HG03565 (cell line): Measurements from ENCODE around the gene FBXL17.
"Not testable (repeated sequence)": the region's sequence is repeated elsewhere in the genome, so short reads cannot be mapped to it uniquely, and the experiment has no call there.

Experiments used
- ATAC-seq: cut with Tn5 transposase; IDR thresholded peaks from one replicate; pipeline ENCODE4 v1.9.1; 2021; ENCODE audit warnings: mild to moderate bottlenecking, moderate library complexity; ENCODE audit not compliant: unreplicated experiment

Gene FBXL17

DNA sequence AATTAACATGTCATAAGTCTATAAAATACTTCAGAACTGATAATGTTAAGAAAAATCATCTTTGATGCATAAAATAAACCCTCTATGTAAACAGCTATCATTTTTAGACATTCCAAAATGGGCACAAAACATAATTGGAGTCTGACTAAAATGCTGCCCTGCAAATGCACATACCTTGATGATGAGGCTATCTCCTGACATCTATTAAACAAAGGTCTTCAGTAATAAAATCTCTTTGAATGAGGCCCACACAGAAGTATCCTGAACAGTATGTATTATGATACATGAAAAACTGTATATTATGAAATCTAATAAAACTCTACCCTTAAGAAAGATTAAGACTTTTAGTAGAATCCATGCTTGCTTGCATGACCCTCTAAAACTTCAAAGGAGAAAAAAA lies 66.1 kb downstream of the FBXL17 start:
- no peak for ATAC-seq

DNA sequence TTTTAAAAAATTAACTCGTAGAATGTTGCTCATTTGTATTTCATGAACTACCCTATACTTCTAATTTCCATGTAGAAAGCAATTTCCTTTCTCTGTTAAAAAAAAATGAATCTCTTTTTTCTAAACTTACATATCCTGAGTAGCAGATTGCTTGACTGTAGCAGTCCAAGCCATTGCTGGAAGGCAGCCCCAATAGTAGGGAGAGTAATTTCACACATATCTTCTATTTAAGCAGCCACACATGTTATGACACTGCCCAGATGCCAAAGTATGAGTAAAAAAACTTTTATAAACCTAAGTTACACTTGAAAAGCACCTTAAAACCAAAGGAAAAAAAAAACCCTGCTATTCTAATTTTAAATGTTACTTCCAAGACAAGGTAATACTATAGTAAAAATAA lies 69.6 kb downstream of the FBXL17 start:
- ATAC-seq = no peak

DNA sequence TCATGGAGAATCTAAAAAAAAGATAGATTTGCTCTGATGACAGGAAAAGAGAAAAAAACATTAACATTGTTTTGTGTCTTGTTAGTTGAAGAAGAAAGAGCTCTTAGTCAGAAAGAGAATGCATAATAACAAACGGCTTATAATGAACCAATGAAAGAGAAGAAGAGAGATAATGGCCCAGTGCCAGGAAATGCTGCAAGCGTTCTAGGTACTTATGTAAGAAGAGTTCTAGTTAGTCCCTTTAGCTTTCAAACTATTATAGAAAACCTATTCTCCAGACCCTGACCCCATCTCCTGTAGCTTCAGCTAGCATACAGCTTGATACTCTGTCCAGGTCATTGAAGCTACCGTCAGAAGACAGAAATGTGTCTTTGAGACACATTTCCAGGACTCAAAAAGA lies 70.2 kb downstream of the FBXL17 start:
- ATAC-seq = no peak

DNA sequence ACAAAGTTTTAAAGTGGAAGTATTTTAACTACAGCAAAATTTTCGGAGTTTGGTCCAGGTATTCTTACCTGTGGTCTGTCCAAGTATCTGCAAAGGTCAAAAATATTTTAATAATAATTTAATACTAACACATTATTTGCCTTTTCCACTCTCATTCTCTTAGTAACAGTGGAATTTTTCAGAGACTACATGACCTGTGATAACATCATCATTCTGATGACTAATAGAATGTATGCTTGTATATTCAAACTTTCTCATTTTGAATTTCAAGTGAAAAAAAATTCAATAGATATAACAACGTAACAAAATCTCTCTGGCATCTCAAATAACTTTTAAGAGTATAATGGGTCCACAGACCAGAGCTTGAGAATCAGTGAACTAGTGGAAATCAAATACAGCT lies 78.3 kb downstream of the FBXL17 start:
- ATAC-seq = no peak

DNA sequence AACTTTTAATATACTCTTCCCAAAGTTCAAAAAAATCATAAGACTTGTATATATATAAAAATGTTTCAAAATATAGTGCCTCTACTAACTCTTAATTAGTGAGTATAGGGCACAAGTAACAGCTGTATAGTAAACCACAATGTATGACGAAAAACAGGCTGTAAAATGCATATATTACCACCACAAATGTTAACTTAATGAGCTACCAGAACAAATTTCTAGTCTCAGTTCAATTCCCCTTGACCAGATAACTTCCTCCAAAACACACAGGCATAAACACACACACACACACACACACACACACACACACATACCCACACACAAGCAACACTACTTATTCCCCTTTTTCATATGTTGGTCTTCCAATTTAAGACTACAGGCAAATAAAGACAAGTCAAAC lies 78.8 kb downstream of the FBXL17 start:
- ATAC-seq = no peak

DNA sequence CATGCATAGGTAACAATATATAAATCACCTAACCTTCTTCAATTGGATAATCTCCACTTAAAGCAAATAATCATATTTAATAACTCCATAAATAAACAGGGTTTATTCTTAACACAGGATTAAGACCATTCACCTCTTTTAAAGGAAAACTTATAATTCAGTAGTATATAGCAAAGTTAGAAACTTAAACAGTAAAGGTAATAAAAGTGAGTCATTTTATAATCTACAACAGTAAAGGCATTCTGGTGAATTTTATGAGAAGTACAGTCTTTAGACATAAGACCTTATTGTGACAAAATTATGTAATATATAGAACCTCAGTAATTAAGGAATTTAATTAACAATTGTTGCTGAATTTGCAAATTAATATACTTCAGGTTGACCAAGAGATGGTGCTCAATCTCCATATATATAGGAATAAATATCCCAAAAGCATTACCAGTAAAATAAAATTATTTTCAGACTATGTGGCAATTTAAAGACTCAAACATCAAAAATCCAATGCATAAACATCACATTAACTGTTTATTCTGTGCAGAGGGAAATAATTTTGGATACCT lies 84.8 kb downstream of the FBXL17 start:
- no peak for ATAC-seq

DNA sequence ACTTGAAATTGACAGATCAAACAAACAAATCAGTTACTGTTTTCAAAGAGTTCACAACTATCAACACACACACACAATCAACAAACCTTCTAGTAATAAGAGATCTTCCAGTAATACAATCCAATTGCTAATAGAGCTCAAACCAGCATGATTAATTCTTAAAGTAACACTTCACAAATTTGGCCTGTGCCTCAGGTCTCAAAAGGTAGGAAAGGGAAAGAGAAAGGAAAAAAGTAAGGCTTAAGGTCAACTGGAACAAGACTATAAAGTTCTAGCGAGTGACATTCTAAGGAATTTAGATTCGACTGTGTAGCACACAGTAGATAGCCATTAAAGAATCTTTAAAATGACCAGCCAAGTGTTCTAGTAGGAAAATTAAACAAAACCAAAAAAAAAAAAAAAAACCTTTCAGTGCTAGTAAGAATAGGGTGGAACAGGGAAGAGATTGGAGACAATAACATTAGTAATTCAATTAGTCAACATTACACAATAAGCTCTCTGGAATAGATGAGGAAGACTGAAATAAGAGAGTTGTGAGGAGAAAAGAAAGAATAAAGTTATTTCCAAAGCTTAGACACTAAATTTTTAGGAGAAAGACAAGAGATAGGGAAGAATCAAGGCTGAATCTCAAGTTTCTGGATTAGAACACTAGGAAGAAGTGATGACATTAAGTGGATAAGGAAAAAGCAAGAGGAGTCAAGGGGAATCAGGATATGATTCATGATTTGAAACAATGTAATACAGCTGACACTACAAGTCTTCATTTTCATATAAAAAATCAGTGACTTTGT lies 86.1 kb downstream of the FBXL17 start:
- no peak for ATAC-seq

DNA sequence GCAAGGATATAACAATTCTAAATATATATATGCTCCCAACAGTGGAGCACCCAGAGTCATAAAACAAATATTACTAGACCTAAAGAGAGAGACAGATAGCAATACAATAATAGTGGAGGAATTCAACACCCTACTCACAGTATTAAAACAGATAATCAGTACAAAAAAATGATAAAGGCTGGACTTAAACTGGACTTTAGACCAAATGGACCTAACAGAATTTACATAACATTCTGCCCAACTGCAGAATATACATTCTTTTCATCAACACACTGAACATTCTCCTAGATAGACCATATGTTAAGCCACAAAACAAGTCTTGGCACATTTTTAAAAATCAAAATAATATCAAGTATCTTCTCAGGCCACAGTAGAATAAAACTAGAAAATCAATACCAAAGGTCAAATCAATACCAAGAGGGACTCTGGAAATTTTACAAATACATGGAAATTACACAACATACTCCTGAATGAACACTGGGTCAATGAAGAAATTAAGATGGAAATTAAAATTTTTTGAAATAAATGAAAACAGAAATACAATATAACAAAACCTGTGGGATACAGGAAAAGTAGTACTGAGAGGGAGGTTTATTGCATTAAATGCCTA lies 100.8 kb downstream of the FBXL17 start:
- ATAC-seq = no peak

DNA sequence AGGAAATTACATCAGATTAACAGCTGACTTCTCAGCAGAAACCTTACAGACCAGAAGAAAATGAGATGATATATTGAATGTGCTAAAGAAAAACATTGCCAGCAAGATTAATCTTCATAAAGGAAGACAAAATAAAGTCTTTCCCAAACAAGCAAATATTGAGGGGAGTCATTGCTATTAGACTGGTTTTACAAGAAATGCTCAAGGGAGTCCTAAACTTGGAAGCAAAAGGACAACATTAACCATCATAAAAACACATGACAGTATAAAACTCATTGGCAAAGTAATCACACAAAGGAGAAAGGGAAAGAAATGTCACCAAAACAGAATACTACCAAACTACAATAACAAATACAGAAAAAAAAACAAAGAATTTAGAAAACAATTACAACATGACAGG lies 101.7 kb downstream of the FBXL17 start:
- ATAC-seq = no peak

DNA sequence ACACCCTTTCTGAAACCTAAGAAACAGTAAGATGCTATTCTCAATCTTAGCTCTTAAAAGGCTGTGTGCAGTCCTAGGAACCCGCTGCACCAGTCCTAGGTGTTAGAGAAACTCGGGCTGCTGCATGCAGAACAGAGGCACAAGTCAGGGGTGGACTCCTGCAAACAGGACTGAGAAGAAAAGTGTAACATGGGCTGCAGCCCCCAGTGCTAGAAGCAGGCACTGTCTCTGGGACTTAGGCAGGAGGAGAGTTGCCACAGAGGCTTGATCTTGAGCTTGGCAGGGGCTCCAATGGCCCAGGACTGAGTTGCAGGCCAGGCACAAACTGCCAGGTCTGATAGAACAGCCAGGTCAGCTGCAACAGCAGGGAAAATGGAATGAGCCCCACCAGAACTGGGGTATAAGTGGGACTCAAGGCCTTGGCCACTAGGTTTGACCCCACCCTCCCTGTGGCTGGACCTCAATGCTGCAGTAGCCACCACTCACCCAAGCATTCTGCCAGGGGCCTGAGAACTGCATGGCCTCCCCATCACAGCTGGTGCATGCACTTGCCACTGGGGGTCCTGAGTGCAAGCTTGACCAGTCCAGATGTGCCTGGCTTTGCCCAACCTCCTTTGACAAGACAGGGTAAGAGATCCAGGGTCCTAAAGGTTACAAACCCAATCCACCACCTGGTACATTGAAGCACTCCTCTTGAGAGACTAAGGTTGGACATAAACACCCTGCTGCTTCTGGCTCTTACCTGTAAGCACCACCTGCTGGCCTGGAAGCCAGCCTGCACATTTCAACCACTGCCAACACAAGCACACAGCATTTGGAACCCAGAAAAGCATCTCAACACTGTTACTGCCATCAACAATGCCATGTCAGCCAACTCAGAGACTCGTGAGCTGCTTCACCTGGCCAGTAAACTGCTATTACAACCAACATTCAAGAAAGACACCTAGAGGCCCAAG lies 103.3 kb downstream of the FBXL17 start:
- ATAC-seq = no peak

DNA sequence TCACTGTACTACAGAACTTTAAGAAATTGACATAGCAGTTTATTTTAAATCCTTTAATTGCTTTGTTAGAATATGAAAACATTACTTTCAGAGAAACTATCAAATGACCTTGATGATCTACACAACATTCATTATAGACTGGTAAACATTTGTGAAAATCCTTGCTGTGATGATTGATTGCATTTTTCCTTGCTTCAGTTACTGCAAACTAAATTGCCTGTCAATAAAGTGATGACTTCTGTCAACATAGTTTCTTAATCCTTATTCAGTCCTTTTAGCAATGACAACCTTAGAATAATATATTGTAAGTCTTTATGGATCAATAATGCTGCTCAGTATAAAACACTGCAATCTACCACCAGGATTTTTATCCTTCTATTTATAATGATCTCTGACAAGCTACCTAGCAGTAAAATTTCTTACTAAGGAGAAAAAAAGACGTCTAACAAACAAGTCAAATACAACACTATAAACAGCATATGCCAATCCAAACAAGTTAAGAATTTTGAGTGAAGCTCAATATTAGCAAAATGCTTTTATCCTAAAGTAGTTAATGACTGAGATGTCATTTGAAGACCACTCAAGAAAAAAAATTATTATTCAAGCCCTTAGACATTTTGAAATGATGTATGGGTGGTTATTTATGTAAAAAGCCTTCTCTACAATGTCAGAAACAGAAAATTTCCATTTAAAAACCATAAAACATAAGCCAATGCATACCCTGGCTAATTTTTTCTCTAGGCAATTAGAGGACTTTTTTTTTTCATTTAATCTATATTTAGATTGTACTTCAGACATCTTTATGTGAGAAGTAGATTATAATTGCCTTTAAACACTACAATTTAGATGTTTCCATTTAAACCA lies 105.5 kb downstream of the FBXL17 start:
- ATAC-seq = no peak

DNA sequence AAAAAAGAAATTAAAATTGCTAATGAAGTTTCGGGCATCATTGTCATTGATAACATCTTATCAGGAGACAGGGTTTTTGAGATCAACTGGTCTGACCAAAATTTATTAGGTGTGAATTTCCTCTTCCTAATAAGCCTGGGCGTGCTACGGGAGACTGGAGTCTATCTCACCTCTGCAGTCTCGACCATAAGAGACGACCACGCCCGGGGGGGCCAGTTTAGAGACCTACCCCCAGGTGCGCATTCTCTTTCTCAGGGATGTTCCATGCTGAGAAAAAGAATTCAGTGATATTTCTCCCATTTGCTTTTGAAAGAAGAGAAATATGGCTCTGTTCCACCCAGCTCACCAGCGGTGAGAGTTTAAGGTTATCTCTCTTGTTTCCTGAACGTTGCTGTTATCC lies 107.8 kb downstream of the FBXL17 start:
- ATAC-seq = not testable (repeated sequence)

DNA sequence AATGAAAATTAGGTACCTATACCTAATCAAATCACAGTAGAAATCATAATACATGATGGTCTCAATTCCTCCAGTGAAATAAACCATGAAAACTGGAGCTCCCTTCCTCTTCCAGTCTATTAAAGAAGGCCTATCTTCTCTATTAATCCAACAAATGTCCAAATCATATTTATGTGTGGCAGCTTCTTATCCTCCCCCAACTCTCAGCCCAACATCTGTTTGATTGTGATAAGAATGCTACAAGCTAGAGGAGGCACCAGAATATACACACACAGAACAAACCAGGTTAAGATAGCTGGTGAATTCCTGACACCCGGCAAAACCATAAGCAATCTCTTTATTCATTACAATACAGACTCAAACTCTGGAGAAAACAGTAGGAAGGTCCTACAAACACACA lies 110.8 kb downstream of the FBXL17 start:
- ATAC-seq = no peak

DNA sequence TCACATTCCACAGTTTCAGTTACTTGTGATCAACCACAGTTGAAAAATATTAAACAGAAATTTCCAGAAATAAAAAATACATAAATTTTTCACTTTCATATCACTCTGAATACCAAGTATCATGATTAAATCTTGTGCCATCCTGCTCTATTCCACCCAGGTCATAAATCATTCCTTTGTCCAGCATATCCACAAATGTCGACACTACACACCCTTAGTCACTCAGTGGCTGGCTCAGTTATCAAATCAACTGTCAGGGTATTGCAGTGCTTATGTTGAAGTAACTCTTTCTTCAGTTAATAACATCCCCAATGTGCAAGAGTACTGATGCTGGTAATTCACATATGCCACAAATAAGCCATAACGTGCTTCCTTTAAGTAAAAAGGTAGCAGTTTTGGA lies 115.7 kb downstream of the FBXL17 start:
- no peak for ATAC-seq

DNA sequence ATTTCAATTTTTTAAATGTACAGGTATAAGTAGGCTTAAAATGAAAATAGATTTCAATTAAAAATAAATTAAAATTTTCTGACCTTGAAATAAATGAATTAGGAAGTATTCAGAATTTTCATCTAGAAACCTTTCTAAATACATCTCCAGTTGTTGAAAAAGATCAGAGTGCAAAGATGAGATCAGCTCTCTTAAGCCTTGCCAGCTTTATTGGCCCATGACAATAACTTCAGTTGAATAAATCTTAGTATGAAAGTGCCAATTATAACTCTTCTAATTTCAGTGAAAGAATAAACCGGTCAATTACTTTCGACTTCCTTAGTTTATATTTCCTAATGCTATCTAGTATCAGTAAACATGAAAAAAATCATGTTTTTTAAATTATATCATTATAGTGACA lies 117.4 kb downstream of the FBXL17 start:
- no peak for ATAC-seq

DNA sequence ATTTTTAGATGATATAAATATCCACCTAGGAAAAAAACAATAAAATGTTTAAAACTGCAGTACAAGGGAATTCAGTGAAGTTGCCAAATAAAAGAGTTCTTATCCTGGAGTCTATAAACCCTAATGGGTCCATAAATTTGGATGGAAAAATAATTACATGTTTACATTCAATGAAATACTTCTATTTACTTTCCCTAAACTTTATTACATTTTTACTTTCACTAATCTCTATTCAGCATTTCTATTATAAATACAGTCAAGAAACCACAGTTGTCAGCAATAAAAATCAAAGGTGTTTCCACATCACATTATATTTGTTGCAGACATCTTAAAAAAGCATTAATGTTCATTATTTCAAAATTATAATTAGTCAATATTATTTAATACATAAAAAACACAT lies 118.6 kb downstream of the FBXL17 start:
- no peak for ATAC-seq

DNA sequence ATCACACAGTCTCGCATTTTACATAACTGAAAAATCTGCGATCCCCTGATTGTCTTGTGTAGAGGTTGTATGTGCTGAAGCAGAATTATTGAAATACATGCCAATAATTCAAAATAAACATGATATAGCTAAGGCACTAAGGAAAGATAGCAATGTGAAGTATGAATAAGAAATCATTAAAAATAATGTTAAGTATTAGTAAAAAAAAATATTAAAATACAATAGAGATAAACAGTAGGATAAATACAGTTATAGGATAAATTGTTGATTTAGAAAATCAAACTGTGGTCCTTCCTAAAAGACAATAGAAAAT lies 121.1 kb downstream of the FBXL17 start:
- ATAC-seq = no peak

DNA sequence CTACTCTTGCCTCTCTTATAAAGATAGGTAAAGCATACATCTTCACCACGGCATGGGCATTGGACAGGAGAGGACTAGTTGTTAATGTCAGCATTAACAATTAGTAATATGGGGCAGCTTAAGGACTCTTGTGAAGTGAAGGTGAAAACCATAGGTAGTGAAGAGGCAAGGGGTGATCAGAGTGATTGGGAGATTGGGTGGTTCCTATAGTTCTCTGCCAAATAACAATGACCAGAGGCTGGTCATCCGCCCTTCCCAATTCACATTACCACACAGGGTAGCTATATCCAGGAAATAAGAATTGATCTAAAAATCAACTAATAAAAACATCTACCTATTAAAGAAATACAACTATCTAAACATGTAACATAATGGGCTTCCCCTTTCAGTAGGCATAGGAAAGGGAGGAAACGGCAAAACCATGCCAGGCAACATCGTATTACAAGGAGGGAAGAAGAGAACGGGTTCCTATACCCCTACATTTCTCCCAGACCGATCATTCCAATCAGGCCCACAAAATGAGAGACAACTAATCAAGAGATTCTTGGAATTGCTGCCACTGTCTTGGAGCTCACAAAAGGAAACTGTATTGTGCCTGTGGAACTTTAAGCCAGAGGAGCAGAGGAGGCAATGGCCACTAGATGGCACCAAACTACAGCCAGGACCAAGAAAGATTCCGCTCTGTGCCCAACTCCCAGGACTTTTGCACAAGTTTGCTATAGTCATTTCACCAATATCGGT lies 121.6 kb downstream of the FBXL17 start:
- ATAC-seq = peak; percentile 93

DNA sequence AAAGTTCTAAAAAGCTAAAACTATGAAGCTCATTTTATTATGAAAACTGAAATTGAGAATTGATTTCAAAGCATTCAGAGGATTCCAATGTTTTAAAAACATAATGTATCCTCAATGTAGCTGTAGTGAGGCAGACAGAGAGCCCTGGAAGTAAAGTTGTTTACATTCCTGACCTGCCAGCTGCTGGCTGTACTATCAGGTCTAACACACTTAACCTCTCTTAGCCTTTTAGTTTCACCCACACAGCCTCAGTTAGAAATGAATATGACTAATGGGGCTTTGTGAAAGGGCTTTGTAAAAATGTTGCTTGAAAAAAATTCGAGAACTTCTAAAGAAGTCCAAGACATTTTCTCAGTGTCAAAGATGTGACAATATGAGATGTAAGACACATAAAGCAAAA lies 122.6 kb downstream of the FBXL17 start:
- peak; percentile 38 for ATAC-seq

DNA sequence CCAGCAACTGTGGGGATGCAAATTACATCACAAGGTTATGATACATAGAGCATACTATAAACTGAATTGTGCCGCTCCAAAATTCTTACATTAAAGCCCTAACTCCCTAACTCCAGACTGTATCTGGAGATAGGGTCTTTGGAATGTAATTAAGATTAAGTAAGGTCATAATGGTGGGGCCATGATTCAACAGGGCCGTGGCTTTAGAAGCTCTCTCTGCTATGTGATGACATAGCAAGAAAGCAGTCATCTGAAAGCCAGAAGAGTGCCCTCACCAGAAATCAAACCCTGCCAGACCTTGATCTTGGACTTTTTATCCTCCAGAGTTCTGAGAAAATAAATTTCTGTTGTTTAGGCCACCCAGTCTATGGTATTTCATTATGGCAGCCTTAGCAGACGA lies 123.9 kb downstream of the FBXL17 start:
- no peak for ATAC-seq
